ENCODE results near the gene HTATSF1. TPM values are rescaled to one million over a fixed set of nuclear protein-coding genes. Genes with fewer than 3 reads are reported as not detected.

Gene HTATSF1
- polyA plus RNA-seq, 2 of the 4 experiments (the other 2 are of a cell fraction), result 5.0 to 82.3 TPM

DNA sequence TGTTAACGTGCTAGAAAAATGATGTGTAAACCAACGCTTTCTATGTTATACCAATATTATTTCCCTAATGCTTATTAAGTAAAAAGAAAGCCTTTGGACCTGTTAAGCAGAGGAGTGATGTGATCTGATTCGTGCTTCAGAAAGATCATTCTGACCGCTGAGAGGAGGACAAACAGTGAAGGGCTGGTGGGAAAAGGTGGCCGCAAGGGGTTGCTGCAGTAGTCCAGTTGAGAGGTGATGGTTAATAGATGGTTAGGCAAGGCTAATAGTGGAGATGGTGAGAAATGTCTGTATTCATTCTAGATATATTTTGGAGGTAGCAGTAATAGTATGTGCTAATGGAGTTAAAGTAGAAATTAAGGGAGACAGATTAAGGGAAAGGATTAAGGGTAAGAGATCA is 21.7 kb downstream of the HTATSF1 start (continued):
- TF ChIP-seq HMGXB4 (CRISPR knock-in tag; IDR thresholded peaks at IDR 0.05; ENCODE audit: borderline replicate concordance), result no peak

DNA sequence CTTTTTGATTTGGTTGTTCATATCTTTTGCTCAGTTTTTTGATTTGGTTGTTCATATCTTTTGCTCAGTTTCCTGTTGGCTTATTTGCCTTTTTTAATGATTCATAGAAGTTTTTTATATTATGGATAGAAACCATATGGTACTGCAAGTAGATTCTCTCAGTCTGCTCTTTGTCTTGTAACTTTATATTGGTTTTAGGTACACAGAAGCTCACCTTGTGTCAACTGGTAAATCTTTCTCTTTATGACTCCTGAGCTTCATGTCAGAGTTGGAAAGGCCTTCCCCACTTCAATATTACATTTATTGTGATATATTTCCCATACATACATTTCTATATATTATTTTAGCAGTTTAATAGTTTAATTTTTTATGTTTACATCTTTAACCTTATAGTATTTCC is 26.4 kb downstream of the HTATSF1 start:
- CTCF ChIA-PET, result no interaction called here
- DNase-seq (ENCODE audit: low read depth in 1 of 2, low spot score in 1 of 2) (no peak), ATAC-seq (no peak), FAIRE-seq (no peak)
- POLR2A ChIA-PET, result no interaction called here
- H3K4me1 ChIP-seq, result peaks cover 16% of the 10 kb centered on the region
- H3K9me3 ChIP-seq, result no peaks in the 10 kb centered on the region
- no peak overlapping the region for H3K4me2 ChIP-seq
- no peak overlapping the region for H3K4me3 ChIP-seq
- TF ChIP-seq POLR2A (IDR thresholded peaks at IDR 0.05; ENCODE audit: low read length) (no peak), ZNF302 (CRISPR knock-in tag; IDR thresholded peaks at IDR 0.05) (no peak), POLR2AphosphoS2 (conservative IDR thresholded peaks at IDR 0.05; ENCODE audit: low read length) (no peak), HEYL (CRISPR knock-in tag; IDR thresholded peaks at IDR 0.05) (no peak), ZSCAN20 (CRISPR knock-in tag; IDR thresholded peaks at IDR 0.05) (no peak), NPAS2 (CRISPR knock-in tag; IDR thresholded peaks at IDR 0.05; ENCODE audit: borderline replicate concordance) (no peak), RFX5 (IDR thresholded peaks at IDR 0.05) (no peak), RAD21 (conservative IDR thresholded peaks at IDR 0.05 in 1 of 2, IDR thresholded peaks at IDR 0.05 in 1 of 2) (no peak), MAZ (IDR thresholded peaks at IDR 0.05; ENCODE audit: borderline replicate concordance, low read depth, low read length) (no peak), NFE2L2 (conservative IDR thresholded peaks at IDR 0.05; ENCODE audit: low read length) (no peak), RARB (CRISPR knock-in tag; IDR thresholded peaks at IDR 0.05) (no peak), E2F6 (IDR thresholded peaks at IDR 0.05; ENCODE audit: borderline replicate concordance, low read depth) (no peak), SREBF2 (IDR thresholded peaks at IDR 0.05) (no peak), FOSL2 (IDR thresholded peaks at IDR 0.05) (no peak), FOSL2 (CRISPR knock-in tag; IDR thresholded peaks at IDR 0.05) (no peak), BHLHE40 (IDR thresholded peaks at IDR 0.05; ENCODE audit: low read depth, low read length) (no peak), BCL3 (IDR thresholded peaks at IDR 0.05) (no peak), CHD2 (IDR thresholded peaks at IDR 0.05; ENCODE audit: low read length, partially characterized antibody) (no peak), EP300 (IDR thresholded peaks at IDR 0.05) (no peak)
- TF ChIP-seq, protein P1, sequence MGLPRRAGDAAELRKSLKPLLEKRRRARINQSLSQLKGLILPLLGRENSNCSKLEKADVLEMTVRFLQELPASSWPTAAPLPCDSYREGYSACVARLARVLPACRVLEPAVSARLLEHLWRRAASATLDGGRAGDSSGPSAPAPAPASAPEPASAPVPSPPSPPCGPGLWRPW (IDR thresholded peaks at IDR 0.05), result no peak
- TF ChIP-seq, protein P2, sequence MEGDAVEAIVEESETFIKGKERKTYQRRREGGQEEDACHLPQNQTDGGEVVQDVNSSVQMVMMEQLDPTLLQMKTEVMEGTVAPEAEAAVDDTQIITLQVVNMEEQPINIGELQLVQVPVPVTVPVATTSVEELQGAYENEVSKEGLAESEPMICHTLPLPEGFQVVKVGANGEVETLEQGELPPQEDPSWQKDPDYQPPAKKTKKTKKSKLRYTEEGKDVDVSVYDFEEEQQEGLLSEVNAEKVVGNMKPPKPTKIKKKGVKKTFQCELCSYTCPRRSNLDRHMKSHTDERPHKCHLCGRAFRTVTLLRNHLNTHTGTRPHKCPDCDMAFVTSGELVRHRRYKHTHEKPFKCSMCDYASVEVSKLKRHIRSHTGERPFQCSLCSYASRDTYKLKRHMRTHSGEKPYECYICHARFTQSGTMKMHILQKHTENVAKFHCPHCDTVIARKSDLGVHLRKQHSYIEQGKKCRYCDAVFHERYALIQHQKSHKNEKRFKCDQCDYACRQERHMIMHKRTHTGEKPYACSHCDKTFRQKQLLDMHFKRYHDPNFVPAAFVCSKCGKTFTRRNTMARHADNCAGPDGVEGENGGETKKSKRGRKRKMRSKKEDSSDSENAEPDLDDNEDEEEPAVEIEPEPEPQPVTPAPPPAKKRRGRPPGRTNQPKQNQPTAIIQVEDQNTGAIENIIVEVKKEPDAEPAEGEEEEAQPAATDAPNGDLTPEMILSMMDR (IDR thresholded peaks at IDR 0.05), result no peak
- no peak overlapping the region for H3K27ac ChIP-seq
